IPS-18c (cell line): Measurements from ENCODE around the gene LACRT.
"Not testable (repeated sequence)": the region's sequence is repeated elsewhere in the genome, so short reads cannot be mapped to it uniquely, and the experiment has no call there.

Source experiments
- H3K4me3 ChIP-seq: 2 replicates; pipeline ENCODE4 v1.7.0; 2013; ENCODE audit warnings: low read depth, mild to moderate bottlenecking, low read length, moderate library complexity; ENCODE audit not compliant: insufficient read depth
- H3K9me3 ChIP-seq: one replicate; pipeline ENCODE4 v1.6.1; 2013; ENCODE audit warnings: mild to moderate bottlenecking, low read length, moderate library complexity; ENCODE audit not compliant: control insufficient read depth, insufficient read depth

LACRT gene

DNA sequence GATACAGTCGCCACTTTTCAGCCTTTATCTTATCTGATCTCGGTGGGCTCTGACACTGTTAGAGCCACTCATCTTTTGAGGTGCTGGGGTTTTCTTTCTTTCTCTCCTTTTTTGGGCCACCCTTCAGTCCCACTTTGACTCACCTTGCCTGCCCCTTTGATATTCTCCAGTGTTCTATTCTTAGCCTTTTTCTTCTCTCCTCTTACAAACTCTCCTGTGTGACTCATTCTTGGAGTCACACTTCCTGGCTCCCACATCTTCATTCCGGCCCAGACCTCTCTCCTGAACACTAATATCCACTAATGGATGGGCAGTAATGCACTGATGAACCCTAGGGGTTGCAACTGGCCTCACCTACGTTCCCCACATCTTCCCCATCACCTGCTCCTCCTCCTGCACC is 15.7 kb upstream of the LACRT start:
- H3K4me3 ChIP-seq, result no peak overlapping the region

DNA sequence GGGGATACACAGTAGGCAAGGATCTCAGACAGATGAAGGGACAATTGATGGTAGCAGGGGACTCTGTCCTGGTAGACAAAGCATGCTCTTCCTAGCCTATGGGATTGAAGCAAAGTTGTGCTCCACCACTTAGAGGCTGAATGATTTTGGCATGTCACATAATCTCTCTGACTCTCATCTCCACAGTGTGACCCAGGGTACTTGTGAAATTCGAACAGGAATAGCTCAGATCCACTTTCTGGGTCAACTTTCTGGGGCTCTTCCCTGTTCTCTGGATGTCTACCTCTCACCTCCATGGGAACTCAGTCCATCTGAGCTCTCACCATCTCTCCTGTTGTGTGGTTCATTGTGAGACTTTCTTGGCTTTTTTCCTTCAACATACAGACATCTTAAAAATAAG is 15.1 kb upstream of the LACRT start:
- Histone ChIP-seq H3K4me3 (no peak overlapping the region), H3K9me3 (peaks cover 3% of the 10 kb centered on the region)

More for the DNA sequence above, 15.7 kb upstream of the LACRT start:
- peaks cover 3% of the 10 kb centered on the region for H3K9me3 ChIP-seq

DNA sequence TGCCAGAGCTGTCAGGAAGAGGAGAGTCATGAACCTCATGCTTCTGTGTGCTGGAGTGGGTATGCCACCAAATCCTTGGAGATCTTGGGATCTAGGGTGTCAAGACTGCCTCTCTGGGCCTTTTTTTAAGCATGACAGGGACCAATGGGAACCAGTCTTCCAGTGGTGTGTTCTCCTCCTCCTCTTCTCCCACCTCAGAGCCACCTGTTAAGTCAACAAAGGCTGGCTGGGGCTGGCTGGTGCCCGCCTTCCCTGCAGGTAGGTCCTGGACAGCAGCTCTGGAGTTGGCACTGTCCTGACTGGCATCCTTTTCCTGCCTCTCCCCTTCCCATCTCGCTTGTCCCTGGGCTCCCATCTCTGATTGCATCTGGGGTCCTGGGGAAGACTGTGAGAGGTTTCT is 13.6 kb upstream of the LACRT start, which contains the start of gene DCD:
Gene DCD (minus strand): TSS at position 101 of the 400 bp plus-strand sequence. CDS start 62 bp downstream, at position 39.
- no peak within 1 kb of the TSS for H3K4me3 ChIP-seq
- H3K9me3 ChIP-seq, result peaks cover 3% of the 10 kb centered on the region

DNA sequence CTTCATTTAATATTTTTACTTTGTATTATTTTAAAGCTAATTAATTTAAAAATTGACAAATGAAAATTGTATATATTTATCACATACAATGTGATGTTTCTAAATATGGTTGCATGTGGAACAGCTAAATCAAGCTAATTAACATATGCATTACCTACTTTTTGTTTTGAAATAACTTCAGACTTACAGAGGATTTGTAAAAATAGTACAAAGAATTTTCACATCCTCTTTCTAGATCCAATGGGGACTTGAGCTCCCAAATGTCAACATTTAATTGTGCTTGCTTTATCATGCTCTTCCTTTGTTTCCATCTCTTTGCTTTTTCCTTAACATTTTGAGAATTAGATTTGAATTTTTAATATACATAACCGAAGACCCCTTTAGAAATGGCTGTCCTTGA is 6.9 kb upstream of the LACRT start:
- Histone ChIP-seq H3K4me3 (no peak overlapping the region), H3K9me3 (no peaks in the 10 kb centered on the region)

DNA sequence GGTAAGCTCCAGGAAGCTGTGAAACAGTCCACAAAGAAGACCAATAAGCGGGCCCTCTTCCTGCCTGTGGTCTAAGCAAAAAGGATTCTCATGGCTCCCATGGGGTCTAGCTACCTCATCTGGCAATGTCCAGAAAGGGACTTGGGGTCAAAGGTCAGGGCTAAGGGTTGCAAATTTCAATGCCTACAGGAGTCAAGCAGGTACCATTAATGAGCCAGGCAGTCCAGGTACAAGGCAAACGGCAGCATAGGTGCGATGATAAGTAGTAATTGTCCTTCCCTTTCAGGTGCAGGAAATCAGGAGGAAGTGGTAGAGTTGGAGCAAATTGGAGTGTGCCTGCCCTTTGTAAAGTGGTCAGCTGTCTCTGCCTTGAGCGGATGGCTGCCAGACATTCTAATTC is 6.4 kb upstream of the LACRT start:
- H3K9me3 ChIP-seq, result no peaks in the 10 kb centered on the region
- no peak overlapping the region for H3K4me3 ChIP-seq

DNA sequence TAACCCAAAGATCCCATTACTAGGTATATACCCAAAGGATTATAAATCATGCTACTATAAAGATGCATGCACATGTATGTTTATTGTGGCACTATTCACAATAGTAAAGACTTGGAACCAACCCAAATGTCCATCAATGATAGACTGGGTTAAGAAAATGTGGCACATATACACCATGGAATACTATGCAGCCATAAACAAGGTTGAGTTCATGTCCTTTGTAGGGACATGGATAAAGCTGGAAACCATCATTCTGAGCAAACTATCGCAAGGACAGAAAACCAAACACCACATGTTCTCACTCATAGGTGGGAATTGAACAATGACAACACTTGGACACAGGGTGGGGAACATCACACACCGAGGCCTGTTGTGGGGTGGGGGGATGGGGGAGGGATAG is 4.4 kb upstream of the LACRT start:
- H3K9me3 ChIP-seq, result not testable (repeated sequence)

DNA sequence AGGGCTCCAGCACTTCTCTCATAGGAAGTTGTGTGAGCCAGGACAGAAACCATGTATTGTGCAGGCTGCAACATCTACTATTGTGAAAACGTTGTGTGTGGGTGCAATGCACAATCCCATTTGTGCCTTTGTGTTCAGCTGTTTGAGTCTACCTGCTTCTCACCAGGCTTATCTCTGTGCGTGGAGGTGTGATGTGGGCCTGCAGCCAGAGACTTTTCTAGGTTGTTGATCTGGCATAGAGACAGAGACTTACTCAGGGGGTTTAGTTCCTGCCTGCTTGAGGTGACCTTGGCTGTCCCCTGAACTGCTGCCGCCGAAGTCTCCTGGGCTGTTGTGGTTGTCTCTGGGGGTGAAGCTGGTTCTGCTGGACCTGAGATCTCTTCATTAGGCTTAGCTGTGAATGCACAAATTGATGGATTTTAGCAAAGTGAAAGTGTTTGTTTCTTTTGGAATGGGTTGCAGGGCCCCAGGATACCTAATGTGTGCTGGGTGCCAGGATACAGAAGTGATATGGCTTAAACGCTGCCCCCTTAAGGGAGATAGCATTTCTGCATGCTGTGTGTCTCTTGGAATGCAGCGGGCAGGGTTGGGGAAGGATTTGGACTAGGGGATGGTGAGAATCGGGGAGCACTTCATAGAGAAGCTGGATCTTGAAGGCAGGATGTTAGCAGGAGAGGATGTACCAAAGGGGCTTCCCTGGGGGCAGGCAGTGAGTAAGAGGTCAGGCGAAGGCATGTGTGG is 2.5 kb downstream of the LACRT start:
- no peaks in the 10 kb centered on the region for H3K9me3 ChIP-seq
- no peak overlapping the region for H3K4me3 ChIP-seq

More for the DNA sequence above, 4.4 kb upstream of the LACRT start:
- not testable (repeated sequence) for H3K4me3 ChIP-seq

DNA sequence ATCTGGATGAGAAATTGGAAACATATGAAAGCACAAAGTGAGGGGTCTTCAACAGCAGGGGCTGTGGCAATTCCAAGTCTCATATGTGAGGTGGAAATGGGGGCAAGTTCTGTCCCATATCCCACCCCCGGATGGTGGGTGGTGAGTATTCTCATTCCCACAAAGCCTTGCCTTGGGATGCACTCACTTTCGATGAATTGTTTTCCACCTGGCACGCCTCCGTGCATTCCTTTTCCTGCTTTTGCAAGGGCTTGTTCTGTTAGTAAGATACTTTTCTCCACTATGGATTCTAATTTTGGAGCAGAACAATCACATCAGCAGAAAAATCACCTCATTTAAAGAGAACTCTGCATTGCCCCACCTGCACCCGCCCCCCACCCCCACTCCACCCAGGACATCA is 3.1 kb downstream of the LACRT start:
- Histone ChIP-seq H3K4me3 (no peak overlapping the region), H3K9me3 (no peaks in the 10 kb centered on the region)

DNA sequence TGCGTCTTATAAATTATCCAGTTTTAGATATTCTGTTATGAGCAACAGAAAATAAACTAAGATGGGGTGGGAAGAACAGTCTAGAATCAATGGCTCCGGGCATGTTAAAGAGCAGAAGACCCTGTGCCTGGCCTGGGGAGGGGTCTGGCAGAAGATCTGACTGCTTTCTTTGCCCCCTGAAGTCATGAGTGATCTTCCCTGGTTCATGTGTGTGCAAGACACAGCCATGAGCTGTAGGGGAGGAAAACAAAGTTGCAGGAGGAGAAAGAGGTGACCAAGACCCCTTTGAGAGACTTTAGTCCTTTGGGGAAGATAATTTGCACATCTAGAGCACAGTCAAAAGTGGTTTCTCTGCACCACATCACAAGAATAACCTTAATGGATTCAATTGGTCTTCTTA is 4.8 kb downstream of the LACRT start:
- H3K9me3 ChIP-seq, result no peaks in the 10 kb centered on the region
- no peak overlapping the region for H3K4me3 ChIP-seq

DNA sequence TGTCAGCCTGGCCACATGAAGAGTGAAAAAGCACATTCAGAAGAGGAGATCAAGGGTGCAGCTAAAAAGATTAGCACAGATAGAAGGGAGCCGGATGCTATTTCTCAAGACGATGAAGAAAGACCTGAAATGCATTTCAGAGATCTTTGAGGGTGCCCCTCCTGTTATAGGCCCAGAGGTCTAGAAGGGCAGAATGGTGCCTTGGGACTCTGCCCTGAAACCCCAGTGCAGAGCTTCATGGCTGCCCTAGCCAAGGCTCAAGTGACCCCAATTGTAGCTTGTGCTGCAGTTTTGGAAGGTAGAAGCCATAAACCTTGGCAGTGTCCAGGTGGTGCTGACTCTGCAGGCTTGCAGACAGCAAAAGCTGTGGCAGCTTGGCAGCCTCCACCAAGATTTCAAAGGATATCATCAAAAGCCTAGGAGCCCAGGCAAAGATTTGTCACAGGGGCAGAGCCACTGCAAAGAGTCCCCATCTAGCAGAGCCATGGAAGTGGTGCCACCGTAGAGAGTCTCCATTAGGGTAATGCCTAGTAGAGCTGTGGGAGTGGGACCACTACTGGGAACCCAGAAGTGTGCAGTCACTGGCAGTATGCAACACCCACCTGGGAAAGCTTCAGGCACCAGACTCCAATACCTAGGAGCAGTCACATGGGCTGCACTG is 6.4 kb downstream of the LACRT start:
- H3K9me3 ChIP-seq, result no peaks in the 10 kb centered on the region
- no peak overlapping the region for H3K4me3 ChIP-seq

DNA sequence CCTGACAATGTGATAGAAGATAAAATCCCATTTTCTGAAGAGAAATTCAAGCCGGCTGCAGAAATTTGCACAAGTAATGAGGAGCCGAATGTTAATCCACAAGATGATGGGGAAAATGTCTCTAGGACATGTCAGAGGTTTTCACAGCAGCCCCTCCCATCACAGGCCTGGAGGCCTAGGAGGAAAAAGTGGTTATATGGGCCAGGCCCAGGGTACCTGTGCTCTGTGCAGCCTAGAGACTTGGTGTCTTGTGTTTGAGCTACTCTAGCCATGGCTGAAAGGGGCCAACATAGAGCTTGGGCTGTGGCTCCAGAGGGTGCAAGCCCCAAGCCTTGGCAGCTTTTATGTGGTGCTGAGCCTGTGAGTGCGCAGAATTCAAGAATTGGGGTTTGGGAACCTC is 7.4 kb downstream of the LACRT start:
- Histone ChIP-seq H3K4me3 (no peak overlapping the region), H3K9me3 (no peaks in the 10 kb centered on the region)

DNA sequence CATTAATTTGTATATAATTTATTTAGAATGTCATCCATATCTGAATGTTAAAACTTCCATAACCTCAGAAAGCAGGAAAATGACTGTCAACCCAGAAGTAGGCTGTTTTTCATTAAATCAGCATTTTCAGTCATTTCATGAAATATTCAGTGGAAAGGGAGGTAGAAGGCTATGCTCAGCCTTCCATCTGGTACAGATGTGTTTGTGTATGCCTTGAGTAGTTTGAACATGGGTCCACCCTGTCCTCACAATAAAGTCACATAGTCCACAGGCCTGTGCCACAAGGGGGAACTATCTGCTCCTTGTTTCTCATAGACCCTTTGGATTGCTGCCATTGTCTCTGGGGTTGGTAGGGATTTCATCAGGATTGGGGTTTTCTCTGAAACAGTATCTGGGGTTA is 9.1 kb downstream of the LACRT start:
- Histone ChIP-seq H3K4me3 (no peak overlapping the region), H3K9me3 (no peaks in the 10 kb centered on the region)

DNA sequence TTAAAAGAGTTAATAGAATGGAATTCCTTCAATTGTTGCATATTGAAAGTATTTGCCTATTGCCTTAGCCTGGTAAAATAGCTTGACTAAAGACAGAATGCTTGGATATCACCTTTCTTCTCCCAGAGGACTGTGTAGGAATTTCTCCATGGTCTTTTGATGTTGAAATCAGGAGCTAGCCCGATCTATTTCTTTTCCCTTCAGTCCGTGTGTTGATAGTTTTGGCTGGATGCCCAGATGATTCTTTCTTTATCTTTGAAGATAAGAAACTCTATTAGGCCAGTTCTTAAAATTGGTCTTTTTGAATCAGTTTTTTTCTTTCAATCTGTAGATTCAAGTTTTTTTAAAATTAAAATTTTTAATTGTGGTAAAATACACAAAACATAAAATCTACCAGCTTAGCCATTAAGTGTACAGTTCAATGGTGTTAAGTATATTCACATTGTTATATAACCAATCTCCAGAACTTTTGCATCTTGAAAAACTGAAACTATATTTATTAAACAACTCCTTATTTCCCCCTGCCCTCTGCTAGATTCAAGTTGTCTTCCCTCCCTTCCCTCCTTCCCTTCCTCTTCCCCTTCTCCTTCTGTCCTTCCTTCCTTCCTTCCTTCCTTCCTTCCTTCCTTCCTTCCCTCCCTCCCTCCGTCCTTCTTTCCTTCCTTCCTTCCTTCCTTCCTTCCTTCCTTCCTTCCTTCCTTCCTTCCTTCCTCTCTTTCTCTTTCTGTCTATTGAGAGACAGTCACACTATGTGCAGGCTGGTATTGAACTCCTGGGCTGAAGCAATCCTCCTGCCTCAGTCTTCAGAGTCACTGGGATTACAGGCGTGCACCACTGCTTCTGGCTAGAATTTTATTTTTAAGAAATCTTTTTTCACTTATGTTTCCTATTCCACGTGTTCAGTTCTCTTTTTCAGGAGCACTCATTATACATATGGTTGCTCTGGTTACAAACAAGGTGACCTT is 10.1 kb downstream of the LACRT start:
- Histone ChIP-seq H3K9me3 (no peaks in the 10 kb centered on the region), H3K4me3 (no peak overlapping the region)

DNA sequence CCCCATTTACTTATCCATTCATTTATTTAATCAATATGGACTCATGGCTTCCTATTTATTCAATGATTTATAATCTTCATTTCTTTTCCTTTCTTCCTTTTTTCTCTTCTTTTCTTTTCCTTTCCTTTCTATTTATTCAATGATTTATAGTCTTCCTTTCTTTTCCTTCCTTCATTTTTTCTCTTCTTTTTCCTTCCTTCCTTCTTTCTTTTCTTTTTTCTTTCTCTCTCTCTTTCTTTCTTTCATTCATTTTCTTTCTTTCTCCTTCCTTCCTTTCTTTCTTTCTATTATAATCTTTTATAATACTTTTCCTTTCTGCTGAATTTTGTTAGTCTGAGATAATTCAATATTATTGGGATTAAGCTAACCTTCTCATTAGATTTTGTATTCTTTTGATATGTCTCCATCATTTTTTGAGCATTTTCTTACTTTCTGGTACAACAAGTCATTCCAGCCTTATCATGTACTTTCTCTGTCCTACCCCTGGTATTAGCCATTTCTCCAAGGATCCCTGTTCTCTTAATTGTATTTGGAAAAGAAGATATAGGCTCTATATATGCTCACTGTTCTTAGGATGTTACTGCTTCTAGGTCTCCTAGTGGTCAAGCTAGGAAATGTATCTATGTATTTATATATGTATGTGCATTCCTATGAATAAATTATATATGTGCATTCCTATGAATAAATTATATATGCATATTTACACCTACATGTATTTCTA is 12.1 kb downstream of the LACRT start:
- Histone ChIP-seq H3K4me3 (no peak overlapping the region), H3K9me3 (no peaks in the 10 kb centered on the region)

DNA sequence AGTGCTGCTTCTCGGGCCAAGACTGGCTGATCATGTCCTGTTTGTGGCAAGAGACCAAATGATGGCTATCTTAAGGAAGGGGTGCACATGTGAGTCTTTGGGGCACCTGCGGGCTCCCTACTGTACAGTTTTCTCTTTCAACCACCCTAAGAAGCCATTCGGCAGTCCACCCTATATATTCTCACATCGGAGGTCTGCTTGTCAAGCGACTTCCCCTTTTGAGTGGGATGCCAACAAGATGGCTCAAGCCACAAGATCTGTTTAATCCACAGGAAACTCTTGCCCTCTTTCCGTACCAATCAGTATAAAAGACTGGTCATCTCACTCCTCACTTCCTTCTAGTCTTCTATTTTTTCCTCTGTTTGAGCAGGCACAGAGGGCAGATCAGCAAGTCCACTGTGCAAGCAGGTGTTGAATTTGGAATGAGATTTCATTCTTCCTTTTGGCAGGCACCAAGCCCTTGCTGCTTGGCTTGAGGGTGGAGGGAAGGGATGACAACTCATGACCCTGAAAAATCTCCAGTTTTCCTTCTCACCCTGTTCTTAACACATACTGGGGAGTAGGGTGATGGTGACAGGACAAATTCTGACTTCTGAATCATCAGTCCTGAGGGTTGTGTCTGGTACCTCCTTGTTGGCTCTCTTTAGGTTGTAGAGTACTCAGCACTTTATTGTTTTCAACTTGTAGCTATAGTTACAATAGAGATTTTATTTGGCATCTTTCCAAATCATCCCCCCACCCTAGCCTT is 17.6 kb downstream of the LACRT start:
- H3K4me3 ChIP-seq, result no peak overlapping the region
- no peaks in the 10 kb centered on the region for H3K9me3 ChIP-seq

DNA sequence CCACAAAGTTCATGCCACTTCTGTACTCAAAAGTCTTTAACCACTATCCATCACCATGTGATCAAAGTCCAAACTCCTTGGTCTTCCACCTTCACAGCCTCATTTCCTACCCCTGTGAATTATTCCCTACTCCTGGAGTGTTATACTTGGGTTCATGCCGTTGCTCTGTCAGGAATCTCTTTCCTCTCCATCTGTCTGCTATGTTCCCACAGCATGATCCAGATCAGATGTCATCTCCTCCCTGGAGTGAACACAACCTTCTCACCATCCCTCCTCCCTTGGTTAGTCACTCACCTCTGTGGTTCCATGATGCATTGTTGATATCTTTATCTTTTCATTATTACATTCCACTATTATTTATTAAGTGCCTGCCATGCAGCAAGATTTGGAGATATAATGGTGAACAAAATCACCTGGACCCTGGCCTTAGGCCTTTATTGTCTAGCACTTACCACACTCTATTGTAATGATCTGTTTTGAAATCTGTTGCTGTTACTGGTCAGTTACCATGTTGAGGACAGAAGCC is 22.4 kb downstream of the LACRT start:
- no peak overlapping the region for H3K4me3 ChIP-seq
- H3K9me3 ChIP-seq, result no peaks in the 10 kb centered on the region
